Adrenal gland (tissue), 12 donors: ENCODE data around the gene HIP1. TPM values are rescaled to one million over a fixed set of nuclear protein-coding genes. Genes with fewer than 3 reads are reported as not detected.

Experiments used
- DNase-seq, 7 donors: peaks; one replicate each; pipeline ENCODE4 v3.0.0-alpha.2; 2019 to 2020
- H3K27ac ChIP-seq, 5 donors: fragments of 200-600 bp; sonication (generic) in 4 of 5; 1 replicate in 3 of 5; 2 replicates in 2 of 5; pipeline versions ENCODE4 v1.5.1 to v1.8.0; 2016 to 2020; ENCODE audit warnings: mild to moderate bottlenecking in 1 of 5
- H3K27me3 ChIP-seq: fragments of 200-600 bp; 2 replicates; pipeline ENCODE4 v1.8.0; 2021
- H3K36me3 ChIP-seq, 2 donors: fragments of 200-600 bp; replicated peaks in 1 of 2; 1 replicate in 1 of 2; 2 replicates in 1 of 2; pipeline versions ENCODE4 v1.5.1 to v1.8.0; 2018 to 2022
- H3K4me1 ChIP-seq, 2 donors: fragments of 200-600 bp; replicated peaks in 1 of 2; 1 replicate in 1 of 2; 2 replicates in 1 of 2; pipeline versions ENCODE4 v1.5.1 to v1.8.0; 2018 to 2021
- H3K4me3 ChIP-seq, 4 donors: fragments of 200-600 bp; sonication (generic) in 3 of 4; one replicate each; pipeline ENCODE4 v1.5.1; 2016 to 2018
- H3K9me3 ChIP-seq, 3 donors: fragments of 200-600 bp; sonication (generic) in 1 of 3; replicated peaks in 1 of 3; 1 replicate in 2 of 3; 2 replicates in 1 of 3; pipeline versions ENCODE4 v1.5.1 to v1.8.0; 2016 to 2021
- POLR2A ChIP-seq, 2 donors: fragments of 450-650 bp; IDR thresholded peaks; one replicate each; pipeline ENCODE4 v1.6.1; 2017; ENCODE audit warnings: antibody characterized with exemption in 2 of 2, mild to moderate bottlenecking in 2 of 2, moderate library complexity in 1 of 2
- WGBS, 4 donors: extraction: QIAGEN DNeasy Blood & Tissue Kit in 2 of 4; methylation state at CpG; one replicate each; pipeline versions ENCODE4 v1.1.5 to v1.1.7; 2013 to 2017; 5-methylcytosine and 5-hydroxymethylcytosine counted together
- intact Hi-C, 2 donors: fragments of 100-400 bp; cut with DNase I; formaldehyde crosslinking; loops; one replicate each; pipeline versions ENCODE4 v1.14.1 to v1.15.0; 2022 to 2023
- polyA plus RNA-seq, 3 donors: library from polyadenylated mRNA; stranded (reverse); fragments of 200-250 nt in 2 of 3; fragments of 350-450 nt in 1 of 3; fragmentation: Illumina TruSeq in 1 of 3; extraction: RNeasy Lipid Tissue Mini Kit (QIAGEN cat#74804) in 1 of 3; gene quantifications; one replicate each; pipeline ENCODE4 v1.2.3, GENCODE V29; 2013 to 2014
- total RNA-seq, 9 donors: library from RNA; depleted of rRNA in 4 of 9; stranded (reverse); fragments of >200 nt in 4 of 9; fragments of 120-200 nt in 1 of 9; fragmentation: NEBNext Ultra II Directional in 1 of 9; extraction: Animal tissue kit (Norgen Biotek cat#: 25700) in 1 of 9; gene quantifications; one replicate each; pipeline versions ENCODE4 v1.1.0 to v1.2.4, GENCODE V29; 2013 to 2023
- TF ChIP-seq, protein P1 (sequence below), 6 experiments: fragments of 450-650 bp in 4 of 6; fragments of 200-600 bp in 2 of 6; sonication (generic) in 1 of 6; IDR thresholded peaks; 1 replicate in 5 of 6; 2 replicates in 1 of 6; pipeline versions ENCODE4 v1.5.1 to v1.8.0; 2016 to 2021; ENCODE audit warnings: antibody characterized with exemption in 6 of 6, mild to moderate bottlenecking in 2 of 6, moderate library complexity in 1 of 6
- donor health status: healthy with polysubstance abuse.
- donor health status: Bipolar disorder and iron deficiency.
- donor health status: DM: yes; HTN: yes; CAD: no.
- donor health status: DM: no; HTN: no; CAD: no.
- donor health status: DM: no; HTN: no; CAD: no.
- donor health status: DM: yes; HTN: yes; CAD: no.

The HIP1 gene
- total and polyA plus RNA-seq, 12 donors = 5.9 to 48.9 (median 32.8) TPM

DNA sequence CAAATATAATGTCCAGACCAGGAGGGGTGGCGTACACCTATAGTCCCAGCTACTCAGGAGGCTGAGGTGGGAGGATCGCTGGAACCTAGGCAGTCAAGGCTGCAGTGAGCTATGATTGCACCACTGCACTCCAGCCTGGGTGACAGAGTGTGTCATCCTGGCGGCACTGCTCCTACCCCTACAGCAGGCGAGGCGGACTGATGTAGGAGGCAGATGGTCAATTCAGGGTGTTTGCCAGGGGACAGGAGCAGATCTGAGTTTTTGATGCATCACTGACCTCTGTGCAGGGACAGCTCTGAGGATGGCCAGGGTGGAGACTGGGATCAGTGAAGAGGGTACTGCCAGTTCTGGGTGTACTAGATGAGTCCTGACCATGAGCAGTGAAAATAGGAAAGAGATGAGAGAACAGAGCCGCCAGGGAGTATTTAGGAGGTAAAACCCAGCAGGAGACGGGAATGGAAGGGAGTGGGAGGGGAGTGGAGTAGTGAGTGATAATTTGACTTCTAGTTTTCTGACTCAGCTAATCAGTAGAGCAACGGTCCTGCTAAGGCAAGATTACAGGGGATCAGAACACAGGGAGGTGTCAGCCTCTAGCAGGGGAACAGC, 75.3 kb downstream of the HIP1 start:
- Histone ChIP-seq H3K4me1 (peaks cover 0 to 5% of the 10 kb centered on the region in 2 donors), H3K4me3 (no peak overlapping the region), H3K36me3 (no peaks in the 10 kb centered on the region), H3K27ac (no peak overlapping the region), H3K27me3 (no peaks in the 10 kb centered on the region), H3K9me3 (no peaks in the 10 kb centered on the region)
- TF ChIP-seq, protein P1, sequence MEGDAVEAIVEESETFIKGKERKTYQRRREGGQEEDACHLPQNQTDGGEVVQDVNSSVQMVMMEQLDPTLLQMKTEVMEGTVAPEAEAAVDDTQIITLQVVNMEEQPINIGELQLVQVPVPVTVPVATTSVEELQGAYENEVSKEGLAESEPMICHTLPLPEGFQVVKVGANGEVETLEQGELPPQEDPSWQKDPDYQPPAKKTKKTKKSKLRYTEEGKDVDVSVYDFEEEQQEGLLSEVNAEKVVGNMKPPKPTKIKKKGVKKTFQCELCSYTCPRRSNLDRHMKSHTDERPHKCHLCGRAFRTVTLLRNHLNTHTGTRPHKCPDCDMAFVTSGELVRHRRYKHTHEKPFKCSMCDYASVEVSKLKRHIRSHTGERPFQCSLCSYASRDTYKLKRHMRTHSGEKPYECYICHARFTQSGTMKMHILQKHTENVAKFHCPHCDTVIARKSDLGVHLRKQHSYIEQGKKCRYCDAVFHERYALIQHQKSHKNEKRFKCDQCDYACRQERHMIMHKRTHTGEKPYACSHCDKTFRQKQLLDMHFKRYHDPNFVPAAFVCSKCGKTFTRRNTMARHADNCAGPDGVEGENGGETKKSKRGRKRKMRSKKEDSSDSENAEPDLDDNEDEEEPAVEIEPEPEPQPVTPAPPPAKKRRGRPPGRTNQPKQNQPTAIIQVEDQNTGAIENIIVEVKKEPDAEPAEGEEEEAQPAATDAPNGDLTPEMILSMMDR (IDR thresholded peaks at IDR 0.05) = no peak
- no peak for TF ChIP-seq POLR2A (IDR thresholded peaks at IDR 0.05)
- intact Hi-C loops = no loop called here
- no peak for DNase-seq
- 80 to 85% (median 83%) methylated on average over 5 to 8 of the region's 8 CpGs for WGBS, 4 donors

DNA sequence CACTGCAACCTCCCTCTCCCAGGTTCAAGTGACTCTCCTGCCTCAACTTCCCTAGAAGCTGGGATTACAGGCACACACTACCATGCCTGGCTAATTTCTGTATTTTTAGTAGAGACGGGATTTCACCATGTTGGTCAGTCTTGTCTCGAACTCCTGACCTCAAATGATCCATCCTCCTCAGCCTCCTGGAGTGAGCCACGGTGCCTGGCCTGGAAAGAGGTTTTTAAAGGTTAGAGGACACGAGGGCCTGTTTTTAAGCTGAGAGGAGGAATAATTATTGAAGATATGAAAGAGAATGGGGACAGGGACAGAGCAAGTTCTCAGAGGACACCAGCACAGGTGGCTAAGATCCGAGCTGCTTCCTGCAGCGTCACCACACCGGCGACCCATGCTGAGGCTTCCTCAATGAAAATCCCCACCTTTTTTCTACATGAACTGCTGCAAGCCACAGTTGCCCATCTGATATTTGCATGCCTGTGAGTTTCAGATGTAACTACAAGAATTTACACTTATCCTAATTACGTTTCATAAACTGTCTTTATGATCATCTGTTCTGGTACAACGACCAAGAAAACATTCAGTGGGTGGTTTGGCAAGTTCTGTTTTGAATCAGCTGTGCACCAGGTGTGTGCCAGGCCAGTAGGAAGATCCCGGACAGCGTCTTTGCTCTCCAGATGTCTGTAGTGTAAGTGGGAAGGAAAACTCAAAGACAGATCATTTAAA, 76.0 kb downstream of the HIP1 start:
- H3K4me1 ChIP-seq = peaks cover 0 to under 1% of the 10 kb centered on the region in 2 donors
- intact Hi-C loops = no loop called here
- H3K36me3 ChIP-seq = no peaks in the 10 kb centered on the region
- no peak overlapping the region for H3K4me3 ChIP-seq
- H3K27me3 ChIP-seq = no peaks in the 10 kb centered on the region
- no peak overlapping the region for H3K27ac ChIP-seq
- no peaks in the 10 kb centered on the region for H3K9me3 ChIP-seq
- TF ChIP-seq, protein P1 (IDR thresholded peaks at IDR 0.05) = no peak
- no peak for TF ChIP-seq POLR2A (IDR thresholded peaks at IDR 0.05)
- 82 to 86% (median 84%) methylated on average over 12 of the region's 12 CpGs for WGBS, 4 donors
- DNase-seq = no peak

DNA sequence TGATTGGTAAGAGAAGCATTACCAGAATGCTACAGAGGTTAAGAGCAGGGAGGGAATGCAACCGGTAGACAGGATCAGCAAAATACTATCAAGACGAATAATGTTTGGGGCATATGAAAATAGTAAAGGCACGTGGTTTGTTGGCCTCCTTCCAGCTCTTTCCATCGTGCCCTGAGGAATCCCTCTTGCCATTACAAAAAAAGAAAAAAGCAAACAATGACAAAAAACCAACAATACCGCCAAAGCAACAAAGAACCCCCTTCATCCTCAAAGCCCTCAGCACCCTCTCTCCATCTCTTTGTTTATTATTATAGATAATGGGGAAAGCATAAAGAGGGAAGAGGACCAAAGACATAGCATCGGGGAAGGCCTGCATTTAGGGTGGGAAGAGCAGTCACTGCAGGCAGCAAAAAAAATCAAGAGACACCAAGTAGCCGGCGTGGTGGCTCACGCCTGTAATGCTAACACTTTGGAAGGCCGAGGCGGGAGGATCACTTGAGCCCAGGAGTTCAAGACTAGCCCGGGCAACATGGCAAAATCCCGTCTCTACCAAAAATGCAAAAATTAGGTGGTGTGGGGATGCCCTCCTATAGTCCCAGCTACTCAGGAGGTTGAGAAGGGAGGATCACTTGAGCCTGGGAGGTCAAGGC, 78.0 kb downstream of the HIP1 start:
- no peak overlapping the region for H3K4me3 ChIP-seq
- H3K4me1 ChIP-seq = no peaks in the 10 kb centered on the region
- no peaks in the 10 kb centered on the region for H3K36me3 ChIP-seq
- no peaks in the 10 kb centered on the region for H3K9me3 ChIP-seq
- intact Hi-C loops = no loop called here
- TF ChIP-seq, protein P1 (IDR thresholded peaks at IDR 0.05) = no peak
- no peak for TF ChIP-seq POLR2A (IDR thresholded peaks at IDR 0.05)
- no peak overlapping the region for H3K27ac ChIP-seq
- WGBS, 4 donors = 80 to 86% (median 85%) methylated on average over 13 of the region's 13 CpGs
- no peak for DNase-seq
- H3K27me3 ChIP-seq = no peaks in the 10 kb centered on the region

DNA sequence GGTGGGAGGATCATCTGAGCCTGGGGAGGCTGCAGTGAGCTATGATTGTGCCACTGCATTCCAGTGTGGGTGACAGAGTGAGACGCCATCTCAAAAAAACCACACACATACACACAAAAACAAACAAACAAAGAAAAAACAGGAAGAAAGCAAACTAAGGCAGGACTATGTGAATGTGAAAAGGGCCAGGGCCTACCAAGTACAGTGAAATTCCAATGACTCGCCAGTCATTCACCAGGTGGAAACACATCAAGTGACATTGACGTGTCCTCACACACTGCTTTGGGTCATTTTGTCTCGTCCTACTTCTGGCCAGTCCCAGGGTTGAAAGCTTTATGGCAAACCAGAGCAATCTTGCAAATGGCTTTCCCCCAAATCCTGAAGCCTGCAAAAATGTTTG, 79.9 kb downstream of the HIP1 start:
- Histone ChIP-seq H3K4me1 (no peaks in the 10 kb centered on the region), H3K9me3 (no peaks in the 10 kb centered on the region), H3K4me3 (no peak overlapping the region), H3K27ac (peak overlapping the region in 2 of 5 donors; percentile 17 to 48), H3K36me3 (no peaks in the 10 kb centered on the region), H3K27me3 (no peaks in the 10 kb centered on the region)
- 64 to 93% (median 90%) methylated on average over 4 of the region's 4 CpGs for WGBS, 4 donors
- intact Hi-C loops = no loop called here
- no peak for DNase-seq
- TF ChIP-seq POLR2A (IDR thresholded peaks at IDR 0.05) = no peak
- TF ChIP-seq, protein P1 (IDR thresholded peaks at IDR 0.05) = no peak
